Fibroblast of gingiva (primary cell): Measurements from ENCODE around the gene ANP32D.
"Not testable (repeated sequence)": the region's sequence is repeated elsewhere in the genome, so short reads cannot be mapped to it uniquely, and the experiment has no call there.

Experiments used
- DNase-seq: peaks from one replicate; pipeline ENCODE4 v3.0.0-alpha.2; 2011; ENCODE audit warnings: low read depth

Gene ANP32D

DNA sequence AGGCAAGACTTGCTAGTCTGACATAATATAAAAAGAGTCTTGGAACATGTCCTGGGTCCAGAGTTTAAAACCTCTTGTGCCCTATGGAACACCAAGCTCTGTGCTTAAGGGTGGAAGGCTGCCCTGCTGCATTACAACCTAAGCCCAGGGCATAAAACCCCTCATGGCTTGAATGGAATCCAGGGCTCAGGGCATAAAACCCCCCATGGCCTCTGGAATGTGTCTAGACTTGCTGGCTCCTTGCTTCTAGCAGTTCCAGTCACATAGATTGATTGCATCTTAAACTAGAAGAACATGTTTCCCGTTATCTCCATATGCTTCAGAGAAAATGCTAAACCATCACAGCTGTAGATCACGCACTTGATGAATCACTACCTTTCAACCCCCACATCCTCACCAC lies 34.5 kb downstream of the ANP32D start:
- DNase-seq = not testable (repeated sequence)

- no peak for DNase-seq
Measured at GRCh38 chr12:48508987-48509386, 36.6 kb downstream of the ANP32D start.

DNA sequence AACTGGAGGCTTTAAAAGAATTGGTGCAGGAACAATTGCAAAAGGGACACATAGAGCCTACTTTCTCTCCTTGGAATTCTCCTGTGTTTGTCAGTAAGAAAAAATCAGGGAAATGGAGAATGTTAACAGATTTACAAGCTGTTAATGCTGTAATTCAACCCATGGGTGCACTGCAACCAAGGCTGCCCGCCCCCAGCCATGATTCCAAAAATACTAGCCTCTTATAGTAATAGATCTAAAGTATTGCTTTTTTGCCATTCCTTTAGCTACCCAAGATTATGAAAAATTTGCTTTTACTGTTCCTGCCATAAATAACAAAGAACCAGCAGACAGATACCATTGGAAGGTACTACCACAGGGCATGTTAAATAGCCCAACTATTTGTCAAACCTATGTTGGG lies 37.8 kb downstream of the ANP32D start:
- no peak for DNase-seq

DNA sequence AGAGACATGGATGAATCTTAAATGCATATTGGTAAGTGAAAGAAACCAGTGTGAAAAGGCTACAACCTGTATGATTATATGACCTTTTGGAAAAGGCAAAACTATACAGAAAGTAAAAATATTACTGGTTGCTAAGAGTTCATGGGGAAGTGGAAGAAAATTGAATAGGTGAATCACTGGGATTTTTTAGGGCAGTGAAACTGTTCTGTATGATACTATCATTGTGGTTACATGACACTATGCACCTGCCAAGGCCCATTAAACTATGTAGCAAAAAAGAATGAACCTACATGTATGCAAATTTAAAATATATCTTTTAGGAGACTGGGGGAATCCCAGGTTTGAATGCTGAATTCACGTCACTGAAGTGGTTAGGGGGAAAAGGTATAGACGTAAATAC lies 40.5 kb downstream of the ANP32D start:
- DNase-seq = no peak

GRCh38 chr12:48514728-48515127 lies 42.4 kb downstream of the ANP32D start:
- no peak for DNase-seq

DNA sequence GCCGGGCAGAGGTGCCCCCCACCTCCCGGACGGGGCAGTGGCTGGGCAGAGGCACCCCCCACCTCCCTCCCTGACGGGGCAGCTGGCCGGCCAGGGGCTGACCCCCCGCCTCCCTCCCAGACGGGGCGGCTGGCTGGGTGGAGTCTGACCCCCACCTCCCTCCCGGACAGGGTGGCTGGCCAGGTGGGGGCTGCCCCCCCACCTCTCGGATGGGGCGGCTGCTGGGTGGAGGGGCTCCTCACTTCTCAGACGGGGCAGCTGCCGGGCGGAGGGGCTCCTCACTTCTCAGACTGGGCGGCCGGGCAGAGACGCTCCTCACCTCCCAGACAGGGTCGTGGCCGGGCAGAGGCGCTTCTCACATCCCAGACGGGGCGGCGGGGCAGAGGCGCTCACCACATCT lies 48.0 kb downstream of the ANP32D start:
- DNase-seq = not testable (repeated sequence)
